ENCODE data around the gene FOXP1.

FOXP1 gene

DNA sequence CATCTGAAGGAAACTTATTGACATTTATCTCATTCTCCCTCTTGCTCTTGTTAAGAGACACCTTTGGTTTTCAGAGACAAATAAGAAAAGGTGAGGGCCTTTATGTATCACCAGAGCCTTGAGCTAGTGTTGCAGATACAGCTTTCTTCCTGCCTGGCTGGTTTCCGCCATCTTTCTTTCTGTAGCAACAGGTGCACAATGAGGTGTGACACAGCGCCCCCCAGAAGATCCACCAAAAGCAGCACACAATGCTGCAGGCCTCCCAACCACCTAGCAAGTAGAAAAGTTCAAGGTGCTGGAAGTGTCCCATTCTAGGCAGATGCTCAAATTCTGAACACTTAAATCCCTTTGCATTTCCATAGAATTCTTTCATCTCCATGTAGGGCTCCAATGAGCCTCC lies 106.6 kb downstream of the FOXP1 start (continued):
- TF ChIP-seq, protein P1, sequence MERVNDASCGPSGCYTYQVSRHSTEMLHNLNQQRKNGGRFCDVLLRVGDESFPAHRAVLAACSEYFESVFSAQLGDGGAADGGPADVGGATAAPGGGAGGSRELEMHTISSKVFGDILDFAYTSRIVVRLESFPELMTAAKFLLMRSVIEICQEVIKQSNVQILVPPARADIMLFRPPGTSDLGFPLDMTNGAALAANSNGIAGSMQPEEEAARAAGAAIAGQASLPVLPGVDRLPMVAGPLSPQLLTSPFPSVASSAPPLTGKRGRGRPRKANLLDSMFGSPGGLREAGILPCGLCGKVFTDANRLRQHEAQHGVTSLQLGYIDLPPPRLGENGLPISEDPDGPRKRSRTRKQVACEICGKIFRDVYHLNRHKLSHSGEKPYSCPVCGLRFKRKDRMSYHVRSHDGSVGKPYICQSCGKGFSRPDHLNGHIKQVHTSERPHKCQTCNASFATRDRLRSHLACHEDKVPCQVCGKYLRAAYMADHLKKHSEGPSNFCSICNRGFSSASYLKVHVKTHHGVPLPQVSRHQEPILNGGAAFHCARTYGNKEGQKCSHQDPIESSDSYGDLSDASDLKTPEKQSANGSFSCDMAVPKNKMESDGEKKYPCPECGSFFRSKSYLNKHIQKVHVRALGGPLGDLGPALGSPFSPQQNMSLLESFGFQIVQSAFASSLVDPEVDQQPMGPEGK (CRISPR knock-in tag; IDR thresholded peaks at IDR 0.05; ENCODE audit: borderline replicate concordance), result no peak
- TF ChIP-seq, protein P2, sequence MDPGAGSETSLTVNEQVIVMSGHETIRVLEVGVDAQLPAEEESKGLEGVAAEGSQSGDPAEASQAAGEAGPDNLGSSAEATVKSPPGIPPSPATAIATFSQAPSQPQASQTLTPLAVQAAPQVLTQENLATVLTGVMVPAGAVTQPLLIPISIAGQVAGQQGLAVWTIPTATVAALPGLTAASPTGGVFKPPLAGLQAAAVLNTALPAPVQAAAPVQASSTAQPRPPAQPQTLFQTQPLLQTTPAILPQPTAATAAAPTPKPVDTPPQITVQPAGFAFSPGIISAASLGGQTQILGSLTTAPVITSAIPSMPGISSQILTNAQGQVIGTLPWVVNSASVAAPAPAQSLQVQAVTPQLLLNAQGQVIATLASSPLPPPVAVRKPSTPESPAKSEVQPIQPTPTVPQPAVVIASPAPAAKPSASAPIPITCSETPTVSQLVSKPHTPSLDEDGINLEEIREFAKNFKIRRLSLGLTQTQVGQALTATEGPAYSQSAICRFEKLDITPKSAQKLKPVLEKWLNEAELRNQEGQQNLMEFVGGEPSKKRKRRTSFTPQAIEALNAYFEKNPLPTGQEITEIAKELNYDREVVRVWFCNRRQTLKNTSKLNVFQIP (CRISPR knock-in tag; IDR thresholded peaks at IDR 0.05; ENCODE audit: borderline replicate concordance, low read depth), result no peak
- TF ChIP-seq ESRRG (CRISPR knock-in tag; IDR thresholded peaks at IDR 0.05) (no peak), ZNF70 (CRISPR knock-in tag; IDR thresholded peaks at IDR 0.05) (no peak), GLIS3 (CRISPR knock-in tag; IDR thresholded peaks at IDR 0.05) (no peak)
- TF ChIP-seq, protein P3, sequence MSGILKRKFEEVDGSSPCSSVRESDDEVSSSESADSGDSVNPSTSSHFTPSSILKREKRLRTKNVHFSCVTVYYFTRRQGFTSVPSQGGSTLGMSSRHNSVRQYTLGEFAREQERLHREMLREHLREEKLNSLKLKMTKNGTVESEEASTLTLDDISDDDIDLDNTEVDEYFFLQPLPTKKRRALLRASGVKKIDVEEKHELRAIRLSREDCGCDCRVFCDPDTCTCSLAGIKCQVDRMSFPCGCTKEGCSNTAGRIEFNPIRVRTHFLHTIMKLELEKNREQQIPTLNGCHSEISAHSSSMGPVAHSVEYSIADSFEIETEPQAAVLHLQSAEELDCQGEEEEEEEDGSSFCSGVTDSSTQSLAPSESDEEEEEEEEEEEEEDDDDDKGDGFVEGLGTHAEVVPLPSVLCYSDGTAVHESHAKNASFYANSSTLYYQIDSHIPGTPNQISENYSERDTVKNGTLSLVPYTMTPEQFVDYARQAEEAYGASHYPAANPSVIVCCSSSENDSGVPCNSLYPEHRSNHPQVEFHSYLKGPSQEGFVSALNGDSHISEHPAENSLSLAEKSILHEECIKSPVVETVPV (CRISPR knock-in tag; IDR thresholded peaks at IDR 0.05), result no peak

DNA sequence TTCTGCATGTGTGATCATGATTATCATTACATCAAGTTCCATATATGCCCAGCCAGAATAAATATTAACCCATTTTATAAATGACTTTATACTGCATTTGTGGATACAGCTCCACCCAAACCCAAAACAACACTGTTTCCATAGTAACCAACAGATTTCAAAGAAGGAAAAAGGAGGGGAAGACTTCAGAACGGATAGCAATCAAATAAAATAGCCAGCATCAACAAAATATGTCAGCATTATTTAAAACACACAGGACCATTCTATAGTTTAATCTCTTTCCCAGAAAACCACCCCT lies 114.4 kb downstream of the FOXP1 start:
- no peak for ATAC-seq
- no peak for TF ChIP-seq ARNTL (CRISPR knock-in tag; IDR thresholded peaks at IDR 0.05; ENCODE audit: borderline replicate concordance, low read depth)
- TF ChIP-seq OSR1 (CRISPR knock-in tag; IDR thresholded peaks at IDR 0.05), result no peak
- TF ChIP-seq GLIS3 (CRISPR knock-in tag; IDR thresholded peaks at IDR 0.05), result no peak
- TF ChIP-seq TCF4 (CRISPR knock-in tag; IDR thresholded peaks at IDR 0.05; ENCODE audit: borderline replicate concordance), result no peak
- no peak for TF ChIP-seq PPARA (CRISPR knock-in tag; IDR thresholded peaks at IDR 0.05; ENCODE audit: borderline replicate concordance)
- TF ChIP-seq, protein P4, sequence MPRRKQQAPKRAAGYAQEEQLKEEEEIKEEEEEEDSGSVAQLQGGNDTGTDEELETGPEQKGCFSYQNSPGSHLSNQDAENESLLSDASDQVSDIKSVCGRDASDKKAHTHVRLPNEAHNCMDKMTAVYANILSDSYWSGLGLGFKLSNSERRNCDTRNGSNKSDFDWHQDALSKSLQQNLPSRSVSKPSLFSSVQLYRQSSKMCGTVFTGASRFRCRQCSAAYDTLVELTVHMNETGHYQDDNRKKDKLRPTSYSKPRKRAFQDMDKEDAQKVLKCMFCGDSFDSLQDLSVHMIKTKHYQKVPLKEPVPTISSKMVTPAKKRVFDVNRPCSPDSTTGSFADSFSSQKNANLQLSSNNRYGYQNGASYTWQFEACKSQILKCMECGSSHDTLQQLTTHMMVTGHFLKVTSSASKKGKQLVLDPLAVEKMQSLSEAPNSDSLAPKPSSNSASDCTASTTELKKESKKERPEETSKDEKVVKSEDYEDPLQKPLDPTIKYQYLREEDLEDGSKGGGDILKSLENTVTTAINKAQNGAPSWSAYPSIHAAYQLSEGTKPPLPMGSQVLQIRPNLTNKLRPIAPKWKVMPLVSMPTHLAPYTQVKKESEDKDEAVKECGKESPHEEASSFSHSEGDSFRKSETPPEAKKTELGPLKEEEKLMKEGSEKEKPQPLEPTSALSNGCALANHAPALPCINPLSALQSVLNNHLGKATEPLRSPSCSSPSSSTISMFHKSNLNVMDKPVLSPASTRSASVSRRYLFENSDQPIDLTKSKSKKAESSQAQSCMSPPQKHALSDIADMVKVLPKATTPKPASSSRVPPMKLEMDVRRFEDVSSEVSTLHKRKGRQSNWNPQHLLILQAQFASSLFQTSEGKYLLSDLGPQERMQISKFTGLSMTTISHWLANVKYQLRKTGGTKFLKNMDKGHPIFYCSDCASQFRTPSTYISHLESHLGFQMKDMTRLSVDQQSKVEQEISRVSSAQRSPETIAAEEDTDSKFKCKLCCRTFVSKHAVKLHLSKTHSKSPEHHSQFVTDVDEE (CRISPR knock-in tag; IDR thresholded peaks at IDR 0.05), result no peak

DNA sequence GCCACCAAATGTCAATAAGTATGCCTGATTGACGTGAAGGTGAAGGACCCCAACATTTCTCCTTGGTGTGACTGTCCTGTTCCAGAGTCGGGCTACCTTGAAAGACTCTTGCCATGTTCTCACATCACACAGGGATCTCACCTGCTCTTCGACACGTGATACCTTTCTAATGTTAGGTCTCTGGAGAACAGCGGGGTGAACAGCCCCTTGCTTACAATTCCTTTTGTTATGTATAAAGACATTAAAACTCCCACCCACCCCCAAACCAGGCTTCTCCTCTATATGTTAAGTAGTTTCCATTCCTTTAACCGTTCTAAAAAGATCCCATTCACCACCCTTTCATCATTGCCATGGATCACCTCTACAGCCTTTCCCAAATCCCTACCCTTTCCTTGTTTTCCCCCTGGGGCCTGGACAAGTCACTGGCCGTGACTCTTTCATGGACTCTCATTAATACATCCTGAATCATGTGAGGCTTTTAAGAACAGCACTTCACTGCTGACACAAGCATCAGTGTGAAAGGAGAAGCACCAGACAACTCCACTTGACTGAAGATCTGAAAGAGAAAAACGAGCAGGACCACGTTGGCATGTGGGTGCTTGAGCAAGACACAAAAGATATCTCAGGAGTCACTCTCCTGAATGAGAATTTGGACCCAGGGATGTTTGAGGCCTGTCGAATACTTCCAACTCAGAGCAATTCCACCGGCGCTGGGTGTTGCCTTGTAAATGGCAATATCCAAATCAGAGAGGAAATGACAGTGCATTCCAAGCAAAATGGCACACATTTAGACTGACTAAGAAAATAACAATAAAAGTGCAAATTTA lies 115.0 kb downstream of the FOXP1 start:
- no peak for TF ChIP-seq ZFP30 (CRISPR knock-in tag; IDR thresholded peaks at IDR 0.05)
- TF ChIP-seq, protein P1 (CRISPR knock-in tag; IDR thresholded peaks at IDR 0.05; ENCODE audit: borderline replicate concordance), result no peak
- no peak for TF ChIP-seq GLIS3 (CRISPR knock-in tag; IDR thresholded peaks at IDR 0.05)
- no peak for TF ChIP-seq TCF4 (CRISPR knock-in tag; IDR thresholded peaks at IDR 0.05; ENCODE audit: borderline replicate concordance)
- TF ChIP-seq ISL1 (CRISPR knock-in tag; IDR thresholded peaks at IDR 0.05), result no peak
- TF ChIP-seq ZNF565 (CRISPR knock-in tag; conservative IDR thresholded peaks at IDR 0.05; ENCODE audit: low read depth), result no peak
- TF ChIP-seq ARNTL (CRISPR knock-in tag; IDR thresholded peaks at IDR 0.05; ENCODE audit: borderline replicate concordance, low read depth), result no peak
- no peak for TF ChIP-seq SNAI2 (CRISPR knock-in tag; IDR thresholded peaks at IDR 0.05)
- no peak for TF ChIP-seq ZNF70 (CRISPR knock-in tag; IDR thresholded peaks at IDR 0.05)
- TF ChIP-seq ESRRG (CRISPR knock-in tag; IDR thresholded peaks at IDR 0.05), result no peak
- no peak for TF ChIP-seq ZC3H10 (CRISPR knock-in tag; IDR thresholded peaks at IDR 0.05)
- TF ChIP-seq RARB (CRISPR knock-in tag; IDR thresholded peaks at IDR 0.05), result no peak
- no peak for TF ChIP-seq PPARA (CRISPR knock-in tag; IDR thresholded peaks at IDR 0.05; ENCODE audit: borderline replicate concordance)
- TF ChIP-seq TOX (CRISPR knock-in tag; IDR thresholded peaks at IDR 0.05; ENCODE audit: borderline replicate concordance), result no peak
- TF ChIP-seq ZFP3 (CRISPR knock-in tag; IDR thresholded peaks at IDR 0.05), result no peak
- no peak for TF ChIP-seq BACH2 (CRISPR knock-in tag; IDR thresholded peaks at IDR 0.05; ENCODE audit: borderline replicate concordance)

More for the DNA sequence above, 115.0 kb downstream of the FOXP1 start:
- no peak for ATAC-seq

Data from SK-N-SH treated with all-trans-retinoic acid at 6 μM for 48 hours (cell line).